MM.1S (cell line): Measurements from ENCODE around the gene TATDN2.

Experiments
- DNase-seq: peaks from one replicate; pipeline ENCODE4 v3.0.0-alpha.2; 2015
- H2AFZ ChIP-seq: fragments of 300-600 bp; sonication (generic); 2 replicates; pipeline ENCODE4 v1.6.0; 2016; ENCODE audit warnings: antibody characterized with exemption, low read length
- H3F3A ChIP-seq: fragments of 300-600 bp; sonication (generic); 2 replicates; pipeline ENCODE4 v1.6.1; 2016; ENCODE audit warnings: mild to moderate bottlenecking, antibody characterized with exemption, low read length, moderate library complexity, mixed read lengths; ENCODE audit not compliant: insufficient read depth
- H3K27ac ChIP-seq: fragments of 300-600 bp; sonication (generic); 2 replicates; pipeline ENCODE4 v1.5.1; 2016; ENCODE audit warnings: mild to moderate bottlenecking, low read length
- H3K27me3 ChIP-seq: fragments of 300-600 bp; sonication (generic); replicated peaks from 2 replicates; pipeline ENCODE4 v1.6.0; 2016; ENCODE audit warnings: low read length; ENCODE audit not compliant: insufficient read depth
- H3K36me3 ChIP-seq: fragments of 300-600 bp; sonication (generic); replicated peaks from 2 replicates; pipeline ENCODE4 v1.6.1; 2016; ENCODE audit warnings: mild to moderate bottlenecking, low read length, mixed read lengths; ENCODE audit not compliant: insufficient read depth
- H3K4me1 ChIP-seq: fragments of 300-600 bp; sonication (generic); 2 replicates; pipeline ENCODE4 v1.6.1; 2016; ENCODE audit warnings: low read length, mixed read lengths
- H3K4me2 ChIP-seq: fragments of 300-600 bp; sonication (generic); 2 replicates; pipeline ENCODE4 v1.6.0; 2016; ENCODE audit warnings: low read depth, low read length
- H3K4me3 ChIP-seq: fragments of 300-600 bp; sonication (generic); 2 replicates; pipeline ENCODE4 v1.5.1; 2016; ENCODE audit warnings: low read length, mixed read lengths
- H3K79me2 ChIP-seq: fragments of 300-600 bp; sonication (generic); 2 replicates; pipeline ENCODE4 v1.6.1; 2016; ENCODE audit warnings: mixed run types, low read length, mixed read lengths
- H3K9ac ChIP-seq: fragments of 300-600 bp; sonication (generic); 2 replicates; pipeline ENCODE4 v1.6.1; 2016; ENCODE audit warnings: low read length, mixed read lengths
- H3K9me2 ChIP-seq: fragments of 300-600 bp; sonication (generic); replicated peaks from 2 replicates; pipeline ENCODE4 v1.6.1; 2016; ENCODE audit warnings: mild to moderate bottlenecking, low read length, mixed read lengths; ENCODE audit not compliant: insufficient read depth
- H3K9me3 ChIP-seq: fragments of 300-600 bp; sonication (generic); replicated peaks from 2 replicates; pipeline ENCODE4 v1.6.1; 2016; ENCODE audit warnings: mild to moderate bottlenecking, low read length, mixed read lengths; ENCODE audit not compliant: insufficient read depth
- H4K20me1 ChIP-seq: fragments of 300-600 bp; sonication (generic); 2 replicates; pipeline ENCODE4 v1.6.1; 2016; ENCODE audit warnings: mild to moderate bottlenecking, low read length, moderate library complexity, mixed read lengths; ENCODE audit not compliant: insufficient read depth
- CTCF ChIP-seq: fragments of 300-600 bp; sonication (generic); IDR thresholded peaks from 2 replicates; pipeline ENCODE4 v1.5.1; 2016; ENCODE audit warnings: antibody characterized with exemption, low read length, mixed read lengths
- EZH2 ChIP-seq: fragments of 300-600 bp; sonication (generic); optimal IDR thresholded peaks from 2 replicates; pipeline ENCODE3; 2017; ENCODE audit warnings: low read depth, mild to moderate bottlenecking, antibody characterized with exemption, low read length, mixed read lengths
- EZH2phosphoT487 ChIP-seq: fragments of 300-600 bp; sonication (generic); IDR thresholded peaks from 2 replicates; pipeline ENCODE4 v1.6.1; 2018; ENCODE audit warnings: antibody characterized with exemption, low read length

Gene TATDN2

DNA sequence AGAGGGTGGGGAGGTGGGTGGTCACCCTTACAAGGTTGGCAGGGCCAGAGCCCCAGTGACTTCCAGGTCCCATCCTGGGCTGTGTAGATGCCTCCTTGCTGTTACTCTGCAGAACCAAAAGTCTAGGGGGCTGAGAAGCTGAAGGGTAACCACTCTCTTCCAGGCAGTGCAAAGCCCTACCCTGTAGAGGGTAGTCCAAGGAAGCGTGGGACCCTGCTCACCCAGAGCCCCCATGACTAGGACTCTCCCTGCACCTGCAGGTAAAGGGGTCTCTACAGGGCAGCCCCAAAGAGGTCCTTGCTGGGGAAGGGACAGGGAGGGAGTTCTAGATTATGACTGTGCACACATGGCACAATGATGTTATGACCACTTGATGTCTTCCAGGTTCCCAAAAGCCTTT lies 30.2 kb downstream of the TATDN2 start:
- no peaks in the 10 kb centered on the region for H3K9me3 ChIP-seq
- H3K36me3 ChIP-seq, result no peaks in the 10 kb centered on the region; the same call in 1 of the 2 replicates
- TF ChIP-seq EZH2phosphoT487 (no peak), CTCF (no peak), EZH2 (no peak)
- DNase-seq, result no peak
- H3K9me2 ChIP-seq, result no peaks in the 10 kb centered on the region
- peaks cover 13% of the 10 kb centered on the region for H3K4me1 ChIP-seq
- H3K4me2 ChIP-seq, result no peak overlapping the region
- no peak overlapping the region for H3K4me3 ChIP-seq
- H3K27ac ChIP-seq, result no peak overlapping the region
- H3K9ac ChIP-seq, result no peak overlapping the region
- peaks cover 7% of the 10 kb centered on the region; the same call in 1 of the 2 replicates for H4K20me1 ChIP-seq
- no peaks in the 10 kb centered on the region for H3K27me3 ChIP-seq
- peaks cover 7% of the 10 kb centered on the region for H3F3A ChIP-seq
- H3K79me2 ChIP-seq, result peaks cover 38% of the 10 kb centered on the region
- no peak overlapping the region for H2AFZ ChIP-seq

DNA sequence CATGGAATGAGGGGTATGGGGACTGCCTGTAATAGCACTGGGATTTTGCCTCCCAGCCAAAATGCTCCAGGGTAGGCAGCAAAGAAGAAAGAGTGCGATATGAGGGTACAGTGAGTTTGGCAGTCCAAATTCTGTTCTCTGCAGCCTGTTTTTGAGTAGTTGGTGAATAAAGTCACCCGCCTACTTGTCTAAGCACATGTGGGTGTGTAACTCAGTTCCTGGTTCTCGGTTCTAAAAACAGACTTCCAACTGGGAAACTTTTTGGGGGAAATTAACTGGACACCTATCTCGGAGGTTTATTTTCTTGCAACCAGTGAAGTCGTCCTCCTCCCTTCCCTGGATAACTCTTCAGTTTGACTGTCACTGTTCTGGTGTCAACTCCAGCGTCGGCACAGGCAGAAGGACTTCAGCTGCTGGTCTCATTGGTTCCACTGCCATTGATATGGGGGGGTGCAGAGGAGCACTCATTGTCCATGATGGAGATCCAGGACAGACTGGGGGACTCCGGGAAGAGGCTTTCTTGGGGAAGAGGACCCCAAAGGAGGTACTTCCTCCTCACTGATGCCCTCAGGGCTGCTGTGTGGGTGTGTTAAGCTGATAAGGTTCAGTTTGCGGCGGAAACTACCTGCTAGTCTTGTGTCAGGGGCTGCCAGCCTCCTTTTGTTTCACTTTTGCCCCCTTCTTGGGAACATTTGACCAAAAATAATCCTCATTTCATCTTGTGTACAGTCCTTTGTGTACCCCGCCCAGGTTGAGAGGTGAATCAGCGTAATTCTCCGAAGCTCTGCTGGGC lies 31.3 kb downstream of the TATDN2 start:
- no peak for DNase-seq
- no peaks in the 10 kb centered on the region for H3K27me3 ChIP-seq
- H3K79me2 ChIP-seq, result peaks cover 27% of the 10 kb centered on the region
- peaks cover 2% of the 10 kb centered on the region; the same call in 1 of the 2 replicates for H3K4me1 ChIP-seq
- TF ChIP-seq EZH2phosphoT487, result no peak
- TF ChIP-seq CTCF, result no peak
- no peak for TF ChIP-seq EZH2
- H2AFZ ChIP-seq, result no peak overlapping the region
- H3K4me2 ChIP-seq, result no peak overlapping the region
- no peak overlapping the region for H3K27ac ChIP-seq
- peaks cover under 1% of the 10 kb centered on the region; the same call in 1 of the 2 replicates for H3F3A ChIP-seq
- H3K36me3 ChIP-seq, result no peaks in the 10 kb centered on the region; the same call in 1 of the 2 replicates
- H3K9me3 ChIP-seq, result no peaks in the 10 kb centered on the region
- no peak overlapping the region for H3K9ac ChIP-seq
- H4K20me1 ChIP-seq, result no peaks in the 10 kb centered on the region
- H3K4me3 ChIP-seq, result no peak overlapping the region
- H3K9me2 ChIP-seq, result no peaks in the 10 kb centered on the region

GRCh38 chr3:10280177-10280529 lies 31.9 kb downstream of the TATDN2 start:
- DNase-seq, result no peak
- H4K20me1 ChIP-seq, result no peaks in the 10 kb centered on the region
- no peaks in the 10 kb centered on the region; the same call in 1 of the 2 replicates for H3K36me3 ChIP-seq
- no peak overlapping the region for H3K4me3 ChIP-seq
- no peak overlapping the region for H3K9ac ChIP-seq
- H3K4me2 ChIP-seq, result no peak overlapping the region
- H2AFZ ChIP-seq, result no peak overlapping the region
- no peaks in the 10 kb centered on the region for H3K9me2 ChIP-seq
- no peak overlapping the region for H3K27ac ChIP-seq
- no peaks in the 10 kb centered on the region for H3K27me3 ChIP-seq
- no peaks in the 10 kb centered on the region for H3K4me1 ChIP-seq
- H3K9me3 ChIP-seq, result no peaks in the 10 kb centered on the region
- H3K79me2 ChIP-seq, result peaks cover 22% of the 10 kb centered on the region
- TF ChIP-seq EZH2phosphoT487 (no peak), CTCF (no peak), EZH2 (no peak)
- no peaks in the 10 kb centered on the region for H3F3A ChIP-seq
